ENCODE data around the gene KHK.

KHK gene

DNA sequence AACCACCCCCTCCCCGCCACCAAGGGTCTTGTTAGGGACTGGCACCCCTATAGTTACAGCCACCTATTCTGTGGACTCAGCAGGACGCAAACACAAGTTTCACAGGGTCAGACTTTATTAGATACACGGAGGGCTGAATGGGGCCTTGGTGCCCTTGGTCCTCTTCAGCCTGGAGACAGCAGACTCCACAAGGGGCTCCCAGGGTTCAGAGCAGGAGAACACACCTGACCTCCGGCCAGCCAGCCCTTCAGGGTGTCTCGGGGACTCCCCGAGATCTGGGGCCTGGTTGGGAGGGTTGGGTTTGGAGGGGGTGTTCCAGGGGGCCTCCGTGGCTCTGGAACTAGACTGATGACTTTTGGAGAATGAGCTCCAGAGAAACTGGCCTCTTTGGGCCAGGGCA, 50.2 kb downstream of the KHK start:
- Histone ChIP-seq H3K4me3 (ENCODE audit: low read length) (no peak overlapping the region), H3K27me3 (ENCODE audit: insufficient read depth, low read length) (peaks cover 20% of the 10 kb centered on the region), H3K9me3 (ENCODE audit: low read length) (no peaks in the 10 kb centered on the region), H3K4me1 (ENCODE audit: insufficient read depth, low read length) (peaks cover 6% of the 10 kb centered on the region), H3K36me3 (ENCODE audit: insufficient read depth, low read length) (peaks cover 10% of the 10 kb centered on the region), H2AFZ (ENCODE audit: low read depth, low read length) (no peak overlapping the region)

DNA sequence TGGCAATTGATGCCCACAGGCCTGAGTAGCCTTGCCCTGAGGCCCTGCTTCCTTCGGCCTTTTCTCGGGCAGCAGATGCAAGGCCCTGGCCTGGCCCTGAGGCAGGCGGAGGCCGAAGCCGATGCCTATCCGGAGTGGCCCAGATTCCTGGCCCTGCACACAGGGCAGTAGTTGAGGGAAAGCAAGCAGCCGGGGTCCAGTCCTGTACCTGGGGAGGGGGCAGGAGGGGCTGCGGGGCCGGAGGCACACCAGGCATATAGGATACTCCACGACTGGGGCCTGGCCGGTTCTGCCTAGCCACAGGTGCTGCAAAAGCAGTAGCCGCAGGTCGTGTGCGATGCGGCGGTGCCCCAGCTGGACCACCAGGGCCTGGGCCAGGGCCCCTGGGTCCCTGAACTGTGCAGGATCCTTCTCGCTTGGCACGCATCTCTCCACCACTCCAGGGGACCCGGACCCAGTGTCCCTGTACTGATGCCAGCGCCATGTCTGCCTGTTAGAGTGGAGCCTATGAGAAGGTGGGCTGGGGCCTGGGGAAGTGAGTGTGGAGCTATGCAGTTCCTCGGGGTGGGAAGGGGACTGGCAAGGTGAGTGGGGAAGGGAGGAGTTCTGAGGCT, 50.9 kb downstream of the KHK start:
- no peak overlapping the region for H3K4me3 ChIP-seq (ENCODE audit: low read length)

DNA sequence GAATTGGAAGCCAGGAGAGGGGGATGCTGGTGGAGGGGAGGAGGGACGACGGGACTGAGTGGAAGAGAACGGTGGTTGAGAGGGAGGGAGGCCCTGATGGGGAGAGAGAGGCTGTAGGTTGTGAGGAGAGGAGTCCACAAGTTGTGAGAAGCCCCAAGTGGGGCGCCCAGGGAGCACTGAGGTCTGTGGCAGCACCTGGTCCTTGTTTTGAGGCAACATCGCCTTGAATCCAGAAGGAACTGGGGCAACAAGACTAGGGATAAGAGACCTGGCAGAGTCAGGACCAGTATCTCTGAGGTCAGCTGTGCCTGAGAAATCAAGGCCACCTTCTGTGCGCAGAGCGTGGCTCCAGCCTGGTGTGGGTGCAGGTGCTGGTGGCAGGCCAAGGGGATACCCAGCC, 51.5 kb downstream of the KHK start:
- Histone ChIP-seq H3K9me3 (ENCODE audit: low read length) (no peaks in the 10 kb centered on the region), H3K4me3 (ENCODE audit: low read length) (no peak overlapping the region), H2AFZ (ENCODE audit: low read depth, low read length) (no peak overlapping the region)

More for the DNA sequence above, 50.9 kb downstream of the KHK start:
- Histone ChIP-seq H2AFZ (ENCODE audit: low read depth, low read length) (no peak overlapping the region), H3K27me3 (ENCODE audit: insufficient read depth, low read length) (peaks cover 20% of the 10 kb centered on the region), H3K9me3 (ENCODE audit: low read length) (no peaks in the 10 kb centered on the region), H3K36me3 (ENCODE audit: insufficient read depth, low read length) (peaks cover 3% of the 10 kb centered on the region), H3K4me1 (ENCODE audit: insufficient read depth, low read length) (peaks cover 6% of the 10 kb centered on the region)

DNA sequence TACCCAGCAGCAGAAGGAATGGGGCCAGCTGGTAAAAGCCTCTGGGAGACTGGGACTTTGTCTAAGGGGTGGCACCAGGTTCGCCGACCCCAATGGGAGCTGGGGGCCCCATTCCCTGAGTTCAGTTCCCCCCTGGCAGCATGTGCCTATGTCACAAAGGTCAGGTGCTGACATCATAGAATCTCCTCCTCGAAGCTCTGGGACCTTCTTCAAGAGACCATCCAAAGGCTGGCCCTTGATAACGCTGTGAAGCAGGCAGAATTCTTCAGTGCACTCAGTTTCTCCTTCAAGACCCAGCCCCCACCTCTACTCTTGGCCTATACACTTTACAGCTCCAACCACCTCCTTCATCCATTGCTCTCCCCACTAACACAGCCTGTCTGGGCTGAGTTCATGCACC, 52.7 kb downstream of the KHK start, which contains the start of gene PRR30:
PRR30 (minus strand) TSS at position 101 of the 400 bp plus-strand sequence. CDS start 1,081 bp downstream, outside the sequence.
- peaks cover 20% of the 10 kb centered on the region for H3K27me3 ChIP-seq (ENCODE audit: insufficient read depth, low read length)
- H2AFZ ChIP-seq (ENCODE audit: low read depth, low read length) = no peak within 1 kb of the TSS
- H3K9me3 ChIP-seq (ENCODE audit: low read length) = no peaks in the 10 kb centered on the region
- no peaks in the 10 kb centered on the region for H3K36me3 ChIP-seq (ENCODE audit: insufficient read depth, low read length)
- no peak within 1 kb of the TSS for H3K4me3 ChIP-seq (ENCODE audit: low read length)
- no peaks in the 10 kb centered on the region for H3K4me1 ChIP-seq (ENCODE audit: insufficient read depth, low read length)

More for the DNA sequence above, 51.5 kb downstream of the KHK start:
- H3K4me1 ChIP-seq (ENCODE audit: insufficient read depth, low read length) = peaks cover 6% of the 10 kb centered on the region
- peaks cover 20% of the 10 kb centered on the region for H3K27me3 ChIP-seq (ENCODE audit: insufficient read depth, low read length)
- no peaks in the 10 kb centered on the region for H3K36me3 ChIP-seq (ENCODE audit: insufficient read depth, low read length)

DNA sequence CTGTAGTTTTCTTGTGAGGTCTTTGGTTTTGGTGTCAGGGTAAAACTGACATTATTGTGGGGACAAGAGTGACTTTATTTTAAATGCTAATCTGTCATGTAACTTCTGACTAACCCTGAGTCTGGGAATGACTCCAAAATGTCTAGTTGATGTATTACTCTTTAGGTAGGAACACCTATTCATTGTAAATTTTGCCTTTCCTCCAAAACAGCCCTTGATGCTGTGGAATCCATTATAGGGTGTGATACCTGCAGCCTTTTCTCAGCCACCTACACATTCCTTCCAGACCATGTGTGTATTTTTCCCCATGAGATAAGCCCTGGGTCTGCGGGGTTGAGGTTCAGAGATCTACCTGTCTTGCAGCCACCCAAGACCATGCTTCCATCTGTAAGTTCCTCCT, 56.7 kb downstream of the KHK start:
- Histone ChIP-seq H2AFZ (ENCODE audit: low read depth, low read length) (no peak overlapping the region), H3K9me3 (ENCODE audit: low read length) (no peaks in the 10 kb centered on the region), H3K36me3 (ENCODE audit: insufficient read depth, low read length) (no peaks in the 10 kb centered on the region), H3K4me1 (ENCODE audit: insufficient read depth, low read length) (no peaks in the 10 kb centered on the region), H3K4me3 (ENCODE audit: low read length) (no peak overlapping the region), H3K27me3 (ENCODE audit: insufficient read depth, low read length) (peaks cover 13% of the 10 kb centered on the region)

DNA sequence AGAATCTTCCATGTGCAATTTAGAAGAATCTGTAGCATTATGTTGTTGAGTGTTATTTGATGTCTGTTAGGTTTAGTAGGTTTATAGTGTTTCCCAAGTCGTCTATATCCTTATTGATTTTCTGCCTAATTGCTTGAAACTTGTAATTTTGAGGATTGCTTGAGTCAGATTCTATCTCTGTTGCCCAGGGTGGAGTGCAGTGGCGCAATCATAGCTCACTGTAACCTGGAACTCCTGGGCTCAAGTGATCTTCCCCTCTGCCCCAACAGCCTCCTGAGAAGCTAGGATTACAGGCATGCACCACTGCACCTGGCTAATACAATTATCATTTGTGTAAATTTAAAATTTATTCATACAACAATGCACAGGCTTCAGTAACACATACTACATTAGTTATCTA, 59.1 kb downstream of the KHK start:
- Histone ChIP-seq H3K9me3 (ENCODE audit: low read length) (no peaks in the 10 kb centered on the region), H3K4me1 (ENCODE audit: insufficient read depth, low read length) (no peaks in the 10 kb centered on the region), H3K4me3 (ENCODE audit: low read length) (no peak overlapping the region), H3K36me3 (ENCODE audit: insufficient read depth, low read length) (no peaks in the 10 kb centered on the region), H3K27me3 (ENCODE audit: insufficient read depth, low read length) (peaks cover 21% of the 10 kb centered on the region), H2AFZ (ENCODE audit: low read depth, low read length) (no peak overlapping the region)

DNA sequence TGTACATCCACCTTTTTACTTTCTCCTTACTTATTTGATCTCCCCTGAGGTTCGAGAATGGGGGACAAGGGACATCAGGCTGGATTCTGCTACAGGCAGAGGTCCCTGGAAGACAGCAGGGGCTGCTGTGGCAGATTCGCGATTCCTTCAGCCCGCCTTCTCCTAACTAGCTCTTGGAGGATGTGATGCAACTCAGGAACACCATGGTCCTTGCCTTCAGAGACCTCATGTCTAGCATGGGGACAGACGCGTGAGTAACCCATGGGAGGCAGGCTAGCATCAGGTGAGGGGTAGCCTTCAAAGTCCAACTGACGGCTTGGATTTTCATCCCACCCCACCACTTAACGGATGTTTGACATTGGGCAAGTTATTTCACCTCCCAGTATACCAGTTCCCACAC, 61.4 kb downstream of the KHK start:
- Histone ChIP-seq H3K4me1 (ENCODE audit: insufficient read depth, low read length) (no peaks in the 10 kb centered on the region), H3K27me3 (ENCODE audit: insufficient read depth, low read length) (peaks cover 27% of the 10 kb centered on the region), H3K4me3 (ENCODE audit: low read length) (no peak overlapping the region), H3K36me3 (ENCODE audit: insufficient read depth, low read length) (no peaks in the 10 kb centered on the region), H3K9me3 (ENCODE audit: low read length) (no peaks in the 10 kb centered on the region), H2AFZ (ENCODE audit: low read depth, low read length) (no peak overlapping the region)

DNA sequence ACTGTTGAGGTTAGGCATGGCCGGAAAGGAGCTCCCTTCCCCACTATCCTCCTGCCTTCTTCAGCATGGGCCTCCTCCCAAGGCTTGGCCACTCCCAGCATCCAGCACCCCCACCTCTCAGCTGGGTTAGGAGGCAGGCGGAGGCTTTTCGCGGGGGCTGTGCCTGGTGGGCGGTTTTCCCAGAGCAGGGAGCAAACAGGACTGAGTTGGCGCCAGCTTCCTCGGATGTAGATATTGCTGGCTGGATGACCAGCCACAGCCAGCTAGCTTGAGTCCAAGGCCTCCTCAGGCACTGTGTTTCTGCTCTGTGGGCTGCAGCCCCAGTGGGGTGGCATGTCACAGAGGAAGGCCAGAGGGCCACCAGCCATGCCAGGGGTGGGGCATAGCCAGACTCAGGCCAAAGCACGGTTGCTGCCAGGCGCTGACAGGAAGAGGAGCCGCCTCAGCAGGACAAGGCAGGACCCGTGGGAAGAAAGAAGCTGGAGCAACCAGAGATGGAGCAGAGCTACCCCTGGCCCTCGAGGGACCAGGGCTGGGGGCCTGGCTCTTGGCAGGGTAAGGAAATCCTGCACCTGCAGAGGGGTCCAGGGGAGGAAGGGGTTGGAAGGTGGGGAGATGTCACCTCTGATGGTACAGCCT, 62.3 kb downstream of the KHK start, which contains the start of gene TCF23:
TCF23 (plus strand) TSS at position 204 of the 639 bp plus-strand sequence; CDS start at position 334, 130 bp downstream.
- H3K36me3 ChIP-seq (ENCODE audit: insufficient read depth, low read length) = no peaks in the 10 kb centered on the region
- H3K27me3 ChIP-seq (ENCODE audit: insufficient read depth, low read length) = peaks cover 27% of the 10 kb centered on the region
- no peaks in the 10 kb centered on the region for H3K4me1 ChIP-seq (ENCODE audit: insufficient read depth, low read length)
- H3K9me3 ChIP-seq (ENCODE audit: low read length) = no peaks in the 10 kb centered on the region
- H3K4me3 ChIP-seq (ENCODE audit: low read length) = no peak within 1 kb of the TSS
- no peak within 1 kb of the TSS for H2AFZ ChIP-seq (ENCODE audit: low read depth, low read length)

DNA sequence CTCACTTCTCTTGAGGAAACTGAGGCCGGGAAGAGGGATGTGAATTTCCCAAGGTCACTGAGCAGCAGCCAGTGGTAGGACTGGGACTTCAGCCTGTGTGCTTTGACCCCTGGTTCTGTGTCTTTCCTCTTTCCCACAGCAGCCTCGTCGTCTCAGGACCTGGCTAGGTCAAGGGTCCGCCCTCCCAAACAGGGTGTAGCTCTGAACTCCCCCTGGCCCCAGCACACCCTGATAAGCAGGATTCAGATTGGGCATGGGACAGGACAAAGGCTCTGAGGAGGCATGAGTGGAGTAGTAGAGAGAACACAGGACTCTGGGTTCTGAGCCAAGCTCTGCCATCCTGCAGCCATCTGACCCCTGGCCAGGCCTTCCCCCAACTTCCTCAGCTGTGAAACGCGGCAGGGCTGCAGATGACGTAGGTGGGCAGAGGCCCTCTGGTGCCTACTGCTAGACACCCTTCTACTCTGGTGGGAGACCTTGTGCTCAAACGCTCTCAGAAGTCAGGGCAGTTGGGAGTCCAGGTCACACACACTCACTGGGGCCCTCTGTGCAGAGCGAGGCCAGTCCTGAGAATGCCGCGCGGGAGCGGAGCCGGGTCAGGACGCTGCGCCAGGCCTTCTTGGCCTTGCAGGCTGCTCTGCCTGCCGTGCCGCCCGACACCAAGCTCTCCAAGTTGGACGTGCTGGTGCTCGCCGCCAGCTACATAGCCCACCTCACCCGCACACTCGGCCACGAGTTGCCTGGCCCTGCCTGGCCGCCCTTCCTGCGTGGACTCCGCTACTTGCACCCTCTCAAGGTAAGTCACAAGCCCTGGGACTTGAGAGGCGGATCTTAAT, 63.2 kb downstream of the KHK start:
- no peaks in the 10 kb centered on the region for H3K36me3 ChIP-seq (ENCODE audit: insufficient read depth, low read length)
- H3K4me3 ChIP-seq (ENCODE audit: low read length) = no peak overlapping the region
- H3K27me3 ChIP-seq (ENCODE audit: insufficient read depth, low read length) = peaks cover 27% of the 10 kb centered on the region
- no peak overlapping the region for H2AFZ ChIP-seq (ENCODE audit: low read depth, low read length)
- H3K4me1 ChIP-seq (ENCODE audit: insufficient read depth, low read length) = no peaks in the 10 kb centered on the region
- no peaks in the 10 kb centered on the region for H3K9me3 ChIP-seq (ENCODE audit: low read length)
